Middle frontal gyrus (tissue), 1 donor: ENCODE measurements around the gene STOML1.
"Not testable (repeated sequence)": the region's sequence is repeated elsewhere in the genome, so short reads cannot be mapped to it uniquely, and the experiment has no call there.

Source experiments
- DNase-seq: peaks from one replicate; pipeline ENCODE4 v3.0.0-alpha.2; 2015; ENCODE audit warnings: low spot score; ENCODE audit errors: extremely low spot score

Gene STOML1

GRCh38 chr15:73988445-73988969 is 3.6 kb downstream of the STOML1 start:
- no peak for DNase-seq

GRCh38 chr15:73987681-73988444 is 4.2 kb downstream of the STOML1 start:
- no peak for DNase-seq

GRCh38 chr15:73987250-73987649 is 4.8 kb downstream of the STOML1 start:
- DNase-seq, result no peak

- DNase-seq, result no peak
Measured at GRCh38 chr15:73986776-73987056, 5.4 kb downstream of the STOML1 start.

DNA sequence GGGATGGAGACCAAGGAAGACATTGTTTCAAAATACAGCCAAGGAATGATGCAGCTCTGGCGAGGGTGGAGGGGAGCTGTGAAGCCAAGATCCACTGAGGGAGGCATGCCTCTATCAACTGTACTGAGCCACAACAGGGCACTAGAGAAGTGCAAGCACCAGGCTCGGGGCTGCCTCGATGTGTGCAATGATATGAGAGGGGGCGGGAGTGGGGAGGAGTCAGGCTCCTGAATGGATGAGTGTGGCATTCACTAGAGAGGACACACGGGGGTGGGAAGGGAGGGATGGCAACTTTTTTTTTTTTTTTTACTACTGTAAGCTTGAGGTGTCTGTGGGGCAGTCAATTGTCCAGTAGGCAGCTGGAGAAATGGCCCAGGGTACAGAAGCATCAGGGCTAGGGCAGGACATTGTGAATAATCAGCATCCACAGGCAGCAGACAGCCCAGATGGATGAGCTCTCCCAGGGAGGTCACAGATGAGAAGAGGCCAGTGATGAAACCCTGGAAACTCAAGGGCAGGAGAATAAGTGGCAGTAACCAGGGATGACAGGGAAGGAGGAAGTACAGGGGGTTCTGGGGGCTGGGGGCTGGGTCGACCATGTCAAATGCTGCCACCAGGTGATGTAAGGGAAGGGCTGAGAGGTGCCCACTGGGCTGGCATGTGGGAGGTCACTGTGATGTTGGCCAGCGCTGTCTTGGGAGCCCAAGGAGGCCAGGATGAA is 5.9 kb downstream of the STOML1 start:
- DNase-seq, result no peak

GRCh38 chr15:73985101-73985873 is 6.8 kb downstream of the STOML1 start:
- no peak for DNase-seq

GRCh38 chr15:73984208-73984979 is 7.7 kb downstream of the STOML1 start:
- DNase-seq, result no peak

DNA sequence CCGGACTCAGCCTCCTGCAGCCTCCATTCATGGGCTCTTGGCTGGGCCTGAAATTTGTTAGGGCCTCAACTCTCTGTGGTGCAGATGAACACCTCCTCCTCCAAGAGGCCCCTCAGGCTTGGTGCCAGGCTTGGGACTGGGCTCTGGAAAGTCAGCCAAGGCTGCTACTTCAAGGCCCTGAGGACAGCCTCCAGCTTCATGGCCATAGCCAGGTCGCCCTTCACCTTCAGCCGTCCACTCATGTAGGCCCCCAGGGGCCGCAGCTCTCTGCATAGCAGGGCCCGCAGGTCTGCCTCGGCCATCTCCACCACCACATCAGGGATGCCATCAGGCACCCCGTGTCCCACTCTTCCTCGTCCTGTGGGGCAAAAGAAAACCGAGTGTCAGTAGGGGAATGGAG is 8.3 kb downstream of the STOML1 start:
- DNase-seq, result no peak

GRCh38 chr15:73983211-73983727 is 8.8 kb downstream of the STOML1 start:
- DNase-seq, result no peak

DNA sequence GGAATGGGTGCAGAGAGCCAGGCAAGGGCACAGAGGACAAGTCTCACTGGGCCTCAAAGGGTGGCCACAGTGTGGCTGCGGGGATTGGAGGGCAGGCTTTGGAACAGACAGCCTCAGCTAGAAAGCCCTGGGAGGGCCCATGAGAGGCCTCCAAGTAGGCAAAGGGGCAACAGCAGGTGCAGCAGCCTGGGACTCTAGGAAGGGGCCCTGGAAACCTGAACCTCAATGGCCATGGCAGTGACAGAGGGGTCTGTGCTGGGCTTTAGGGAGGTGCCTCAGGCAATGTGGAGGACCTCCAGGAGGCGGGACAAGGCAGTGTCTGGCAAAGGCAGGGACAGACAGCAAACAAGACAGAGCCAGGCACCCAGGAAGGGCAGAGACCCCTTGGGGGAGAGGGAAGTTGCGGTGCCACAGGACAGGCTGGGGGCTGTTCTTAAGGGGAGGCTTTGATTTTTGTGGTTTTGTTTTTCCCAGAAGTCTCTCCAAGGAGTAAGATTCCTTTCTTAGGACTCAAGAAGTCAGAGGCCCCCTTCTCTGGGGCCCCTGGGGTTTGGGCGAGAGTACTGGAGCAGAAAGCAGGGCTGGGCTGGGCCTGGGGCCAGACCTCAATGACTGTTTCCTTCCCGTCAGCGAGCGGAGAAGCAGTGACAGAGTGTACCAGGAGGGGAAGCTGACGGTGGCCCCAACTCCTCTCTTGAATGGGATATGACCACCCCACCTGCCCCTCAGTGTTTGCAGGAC is 9.7 kb downstream of the STOML1 start:
- DNase-seq, result no peak

- no peak for DNase-seq
Measured at GRCh38 chr15:73981761-73982221, 10.3 kb downstream of the STOML1 start.

DNA sequence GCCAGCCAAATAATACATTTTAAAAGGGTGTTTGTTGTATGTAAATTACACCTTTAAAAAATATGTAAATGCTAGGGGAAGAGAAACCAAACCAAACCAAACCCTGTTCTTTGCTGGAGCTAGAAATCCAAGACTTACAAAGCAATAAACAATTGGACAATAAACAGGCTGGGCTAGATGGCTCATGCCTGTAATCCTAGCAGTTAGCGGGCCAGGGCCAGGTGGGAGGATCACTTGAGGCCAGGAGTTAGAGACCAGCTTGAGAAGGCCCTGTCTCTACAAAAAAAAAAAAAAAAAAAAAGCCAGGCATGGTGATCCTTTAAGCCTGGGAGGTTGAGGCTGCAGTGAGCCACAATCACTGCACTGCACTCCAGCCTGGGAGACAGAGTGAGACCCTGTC is 12.5 kb downstream of the STOML1 start:
- DNase-seq, result no peak

GRCh38 chr15:73978896-73979295 is 13.2 kb downstream of the STOML1 start:
- no peak for DNase-seq

DNA sequence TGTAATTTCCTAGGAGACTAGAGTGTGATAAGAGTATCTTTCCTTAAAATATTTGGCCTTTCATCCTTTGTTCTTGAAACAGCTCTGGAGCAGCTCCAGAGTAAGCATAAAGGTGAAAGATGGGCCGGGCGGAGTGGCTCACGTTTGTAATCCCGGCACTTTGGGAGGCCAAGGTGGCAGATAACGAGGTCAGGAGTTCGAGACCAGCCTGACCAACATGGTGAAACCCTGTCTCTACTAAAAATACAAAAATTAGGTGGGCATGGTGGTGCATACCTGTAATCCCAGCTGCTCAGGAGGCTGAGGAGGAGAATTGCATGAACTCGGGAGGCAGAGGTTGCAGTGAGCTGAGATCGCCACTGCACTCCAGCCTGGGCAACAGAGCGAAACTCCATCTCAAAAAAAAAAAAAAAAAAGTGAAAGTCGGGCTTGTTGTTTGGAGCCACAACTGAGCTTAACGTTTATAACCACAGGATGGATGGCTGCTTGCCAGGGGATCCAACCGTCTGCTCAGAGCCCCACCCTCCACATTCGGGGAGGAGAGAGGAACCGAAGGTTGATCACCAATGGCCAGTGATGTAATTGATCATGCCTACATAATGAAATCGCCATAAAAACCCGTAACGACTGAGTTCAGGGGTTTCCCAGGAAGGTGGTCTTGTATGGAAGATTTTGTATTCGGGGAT is 16.5 kb downstream of the STOML1 start:
- DNase-seq, result not testable (repeated sequence)

DNA sequence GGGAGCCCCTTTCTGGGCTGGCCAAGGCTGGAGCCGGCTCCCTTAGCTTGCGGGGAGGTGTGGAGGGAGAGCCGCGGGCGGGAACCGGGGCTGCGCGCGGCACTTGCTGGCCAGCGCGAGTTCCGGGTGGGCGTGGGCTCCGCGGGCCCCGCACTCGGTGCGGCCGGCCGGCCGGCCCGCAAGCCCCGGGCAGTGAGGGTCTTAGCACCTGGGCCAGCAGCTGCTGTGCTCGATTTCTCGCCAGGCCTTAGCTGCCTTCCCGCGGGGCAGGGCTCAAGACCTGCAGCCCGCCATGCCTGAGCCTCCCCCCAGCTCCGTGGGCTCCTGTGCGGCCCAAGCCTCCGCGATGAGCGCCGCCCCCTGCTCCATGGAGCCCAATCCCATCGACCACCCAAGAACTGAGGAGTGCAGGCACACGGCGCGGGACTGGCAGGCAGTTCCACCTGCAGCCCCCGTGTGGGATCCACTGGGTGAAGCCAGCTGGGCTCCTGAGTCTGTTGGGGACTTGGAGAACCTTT is 18.4 kb downstream of the STOML1 start:
- not testable (repeated sequence) for DNase-seq

DNA sequence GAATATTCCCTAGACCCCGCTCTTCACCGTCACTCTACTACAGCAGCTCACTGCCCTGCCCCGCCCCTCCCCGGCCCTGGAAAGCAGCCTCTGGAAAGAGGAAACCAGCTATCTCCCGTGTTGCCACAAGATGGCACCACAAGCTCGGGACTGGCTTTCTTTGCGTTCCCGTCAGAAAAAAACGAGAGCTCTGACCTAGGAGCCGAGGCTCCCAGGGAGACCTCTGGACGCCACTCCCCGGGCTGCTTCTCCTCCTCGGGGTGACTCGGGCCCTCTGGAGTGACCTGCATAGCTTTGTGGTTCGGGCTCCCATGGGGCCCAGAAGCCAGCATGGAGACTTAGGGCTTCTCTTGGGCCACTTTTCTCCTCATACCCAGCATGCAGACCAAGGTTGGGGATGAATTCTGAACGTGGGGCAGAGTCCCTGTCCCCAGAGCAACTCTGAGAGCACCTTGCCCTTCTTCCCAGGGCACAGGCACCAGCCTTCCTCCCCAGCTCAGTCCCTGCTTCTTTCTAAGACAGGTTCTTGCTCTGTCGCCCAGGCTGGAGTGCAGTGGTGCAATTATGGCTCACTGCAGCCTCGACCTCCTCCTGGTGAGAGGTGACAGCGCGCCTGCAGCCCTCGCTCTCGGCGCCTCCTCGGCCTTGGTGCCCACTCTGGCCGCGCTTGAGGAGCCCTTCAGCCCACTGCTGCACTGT is 19.0 kb downstream of the STOML1 start:
- DNase-seq, result peak; percentile 62

DNA sequence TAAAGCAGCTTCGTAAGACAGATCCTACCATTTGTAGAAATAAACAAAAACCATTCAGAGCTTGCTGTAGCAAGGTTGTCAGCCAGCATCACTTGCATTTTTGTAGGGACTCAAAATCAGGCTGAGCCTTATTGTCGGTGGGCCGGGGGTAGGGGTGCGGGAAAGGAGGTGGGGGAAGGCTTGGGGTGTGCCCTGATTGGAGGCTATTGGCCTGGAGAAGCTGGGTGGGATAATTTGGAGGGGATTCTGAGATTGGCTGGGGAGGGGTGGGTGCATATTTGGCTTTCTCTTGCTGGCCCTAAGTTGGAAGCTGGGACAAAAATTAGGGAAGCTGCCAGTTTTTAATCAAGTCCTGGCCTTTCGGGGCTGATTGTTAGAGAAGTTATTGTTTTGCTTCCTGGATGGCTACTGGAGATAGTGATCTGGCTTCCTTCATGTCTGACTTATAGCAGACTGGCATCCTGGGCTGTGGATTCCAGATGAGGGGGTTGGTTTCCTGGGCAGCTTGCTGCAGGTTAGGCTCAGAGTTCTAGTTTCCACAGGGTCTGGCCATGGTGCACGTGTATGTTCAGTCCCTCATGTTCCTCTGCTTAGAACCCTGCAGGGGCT is 22.8 kb downstream of the STOML1 start:
- no peak for DNase-seq

GRCh38 chr15:73968461-73968860 is 23.6 kb downstream of the STOML1 start:
- no peak for DNase-seq

- DNase-seq, result no peak
Measured at GRCh38 chr15:73965758-73966113, 26.4 kb downstream of the STOML1 start.
